Neural cell (in vitro differentiated cells): Measurements from ENCODE around the gene ZNRF2. TPM values are rescaled to one million over a fixed set of nuclear protein-coding genes. Genes with fewer than 3 reads are reported as not detected.

Source experiments
- H2AFZ ChIP-seq: fragments of 200-600, 300-800 bp; sonication (generic), shearing (Covaris generic); 2 replicates; pipeline ENCODE4 v1.6.0; 2014; ENCODE audit warnings: low read depth, mild to moderate bottlenecking, antibody characterized with exemption, low read length, moderate library complexity
- H3F3A ChIP-seq: fragments of 200-600 bp; shearing (Covaris generic); 2 replicates; pipeline ENCODE4 v1.6.1; 2016; ENCODE audit warnings: mild to moderate bottlenecking, moderate library complexity, mixed read lengths, antibody characterized with exemption, low read length; ENCODE audit not compliant: insufficient read depth, poor library complexity, severe bottlenecking
- H3K27ac ChIP-seq: fragments of 200-600, 300-800 bp; sonication (generic), shearing (Covaris generic); 2 replicates; pipeline ENCODE4 v1.5.1; 2014; ENCODE audit warnings: mild to moderate bottlenecking, low read length, moderate library complexity
- H3K27me3 ChIP-seq: fragments of 300-800, 200-600 bp; sonication (generic), shearing (Covaris generic); 2 replicates; pipeline ENCODE4 v1.6.0; 2014; ENCODE audit warnings: mild to moderate bottlenecking, low read depth, low read length, moderate library complexity; ENCODE audit not compliant: insufficient read depth
- H3K36me3 ChIP-seq: fragments of 300-800, 200-600 bp; sonication (generic), shearing (Covaris generic); 2 replicates; pipeline ENCODE4 v1.5.1; 2014; ENCODE audit warnings: mild to moderate bottlenecking, antibody characterized with exemption, low read length, moderate library complexity; ENCODE audit not compliant: insufficient read depth
- H3K4me2 ChIP-seq: fragments of 300-800, 200-600 bp; sonication (generic), shearing (Covaris generic); 2 replicates; pipeline ENCODE4 v1.6.0; 2014; ENCODE audit warnings: mild to moderate bottlenecking, low read length
- H3K4me3 ChIP-seq: fragments of 300-800, 200-600 bp; sonication (generic), shearing (Covaris generic); 2 replicates; pipeline ENCODE4 v1.5.1; 2014; ENCODE audit warnings: mild to moderate bottlenecking, low read length, moderate library complexity
- H3K79me2 ChIP-seq: fragments of 200-600 bp; shearing (Covaris generic); replicated peaks from 2 replicates; pipeline ENCODE4 v1.6.0; 2014; ENCODE audit warnings: mild to moderate bottlenecking, low read length, moderate library complexity; ENCODE audit not compliant: insufficient read depth
- H3K9ac ChIP-seq: fragments of 300-800, 200-600 bp; sonication (generic), shearing (Covaris generic); 2 replicates; pipeline ENCODE4 v1.6.1; 2016; ENCODE audit warnings: mild to moderate bottlenecking, low read length, mixed read lengths
- H3K9me2 ChIP-seq: fragments of 200-600 bp; shearing (Covaris generic); 2 replicates; pipeline ENCODE4 v1.6.1; 2016; ENCODE audit warnings: mild to moderate bottlenecking, low read length, mixed read lengths; ENCODE audit not compliant: insufficient read depth
- H3K9me3 ChIP-seq: fragments of 200-600, 300-800 bp; sonication (generic), shearing (Covaris generic); 2 replicates; pipeline ENCODE4 v1.6.1; 2016; ENCODE audit warnings: mild to moderate bottlenecking, mixed run types, low read length, moderate library complexity, mixed read lengths
- H4K20me1 ChIP-seq: fragments of 200-600 bp; shearing (Covaris generic); 2 replicates; pipeline ENCODE4 v1.6.1; 2016; ENCODE audit warnings: mild to moderate bottlenecking, mixed run types; ENCODE audit not compliant: insufficient read depth
- EP300 ChIP-seq: fragments of 450-650 bp; conservative IDR thresholded peaks from 2 replicates; pipeline ENCODE4 v1.6.1; 2014; ENCODE audit warnings: antibody characterized with exemption, mild to moderate bottlenecking, moderate library complexity; ENCODE audit not compliant: poor library complexity, severe bottlenecking
- EZH2 ChIP-seq: fragments of 200-600, 300-800 bp; shearing (Covaris generic), sonication (generic); IDR thresholded peaks from 2 replicates; pipeline ENCODE4 v1.6.1; 2014; ENCODE audit warnings: antibody characterized with exemption, low read length, borderline replicate concordance, mild to moderate bottlenecking; ENCODE audit not compliant: insufficient read depth, poor library complexity, severe bottlenecking
- MXI1 ChIP-seq: fragments of 450-650 bp; conservative IDR thresholded peaks from 2 replicates; pipeline ENCODE4 v1.6.1; 2014; ENCODE audit warnings: antibody characterized with exemption, mild to moderate bottlenecking; ENCODE audit not compliant: poor library complexity, severe bottlenecking
- POLR2AphosphoS5 ChIP-seq: IDR thresholded peaks from 2 replicates; pipeline ENCODE4 v1.6.1; 2012
- RAD21 ChIP-seq: fragments of 450-650 bp; conservative IDR thresholded peaks from 2 replicates; pipeline ENCODE4 v1.6.1; 2014; ENCODE audit warnings: antibody characterized with exemption, mild to moderate bottlenecking, moderate library complexity
- REST ChIP-seq: IDR thresholded peaks from 2 replicates; pipeline ENCODE4 v1.6.1; 2012; ENCODE audit warnings: borderline replicate concordance
- SMC3 ChIP-seq: fragments of 450-650 bp; conservative IDR thresholded peaks from 2 replicates; pipeline ENCODE4 v1.6.1; 2014; ENCODE audit warnings: antibody characterized with exemption, mild to moderate bottlenecking, moderate library complexity; ENCODE audit not compliant: poor library complexity
- TAF1 ChIP-seq: IDR thresholded peaks from 2 replicates; pipeline ENCODE4 v1.6.1; 2012; ENCODE audit warnings: low read depth
- polyA plus RNA-seq: library from polyadenylated mRNA; depleted of rRNA; stranded (reverse); fragments of >200 nt; gene quantifications from 2 replicates; pipeline ENCODE4 v1.2.3, GENCODE V29; 2014
- TF ChIP-seq, protein P1 (sequence below): fragments of 450-650 bp; IDR thresholded peaks from 2 replicates; pipeline ENCODE4 v1.5.1; 2014; ENCODE audit warnings: antibody characterized with exemption, mild to moderate bottlenecking, moderate library complexity; ENCODE audit not compliant: poor library complexity, severe bottlenecking

ZNRF2 gene
- polyA plus RNA-seq, 1 donor from 2014 or later, result 12.2 TPM

DNA sequence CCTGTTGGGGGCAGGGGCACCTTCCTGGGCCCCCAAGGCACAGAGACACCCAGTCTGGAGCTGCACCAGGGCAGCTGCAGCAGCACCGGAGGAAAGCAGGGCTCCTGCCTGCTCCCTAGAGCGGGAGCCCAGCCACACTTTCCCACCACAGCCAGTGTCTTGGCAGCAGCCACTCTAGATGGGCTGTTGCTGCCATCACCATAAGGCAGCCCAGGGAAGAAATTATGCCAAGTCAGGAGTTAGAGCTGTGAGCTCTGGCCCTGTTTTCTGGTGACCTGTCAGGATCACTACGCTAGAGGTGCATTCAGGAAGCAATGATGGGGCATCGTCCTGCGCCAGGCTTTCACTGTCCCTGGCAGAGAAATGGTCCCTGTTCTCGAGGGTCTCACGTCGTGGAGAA lies 38.0 kb upstream of the ZNRF2 start:
- Histone ChIP-seq H3K9ac (no peak overlapping the region), H3K27me3 (no peaks in the 10 kb centered on the region), H3K36me3 (no peaks in the 10 kb centered on the region), H3K4me2 (no peak overlapping the region), H3K27ac (no peak overlapping the region), H3K4me3 (no peak overlapping the region), H3K79me2 (no peaks in the 10 kb centered on the region), H3K9me2 (no peaks in the 10 kb centered on the region), H4K20me1 (no peaks in the 10 kb centered on the region), H2AFZ (no peak overlapping the region), H3F3A (no peaks in the 10 kb centered on the region), H3K9me3 (no peaks in the 10 kb centered on the region)
- TF ChIP-seq REST (no peak), EP300 (no peak), MXI1 (no peak), RAD21 (no peak), TAF1 (no peak), POLR2AphosphoS5 (no peak), EZH2 (no peak), SMC3 (no peak)
- TF ChIP-seq, protein P1, sequence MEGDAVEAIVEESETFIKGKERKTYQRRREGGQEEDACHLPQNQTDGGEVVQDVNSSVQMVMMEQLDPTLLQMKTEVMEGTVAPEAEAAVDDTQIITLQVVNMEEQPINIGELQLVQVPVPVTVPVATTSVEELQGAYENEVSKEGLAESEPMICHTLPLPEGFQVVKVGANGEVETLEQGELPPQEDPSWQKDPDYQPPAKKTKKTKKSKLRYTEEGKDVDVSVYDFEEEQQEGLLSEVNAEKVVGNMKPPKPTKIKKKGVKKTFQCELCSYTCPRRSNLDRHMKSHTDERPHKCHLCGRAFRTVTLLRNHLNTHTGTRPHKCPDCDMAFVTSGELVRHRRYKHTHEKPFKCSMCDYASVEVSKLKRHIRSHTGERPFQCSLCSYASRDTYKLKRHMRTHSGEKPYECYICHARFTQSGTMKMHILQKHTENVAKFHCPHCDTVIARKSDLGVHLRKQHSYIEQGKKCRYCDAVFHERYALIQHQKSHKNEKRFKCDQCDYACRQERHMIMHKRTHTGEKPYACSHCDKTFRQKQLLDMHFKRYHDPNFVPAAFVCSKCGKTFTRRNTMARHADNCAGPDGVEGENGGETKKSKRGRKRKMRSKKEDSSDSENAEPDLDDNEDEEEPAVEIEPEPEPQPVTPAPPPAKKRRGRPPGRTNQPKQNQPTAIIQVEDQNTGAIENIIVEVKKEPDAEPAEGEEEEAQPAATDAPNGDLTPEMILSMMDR, result no peak

GRCh38 chr7:30247541-30248401 lies 36.6 kb upstream of the ZNRF2 start:
- Histone ChIP-seq H3K27ac (peak overlapping the region; percentile 81), H3K27me3 (no peaks in the 10 kb centered on the region), H3K36me3 (no peaks in the 10 kb centered on the region), H4K20me1 (no peaks in the 10 kb centered on the region), H3F3A (no peaks in the 10 kb centered on the region), H3K4me3 (peak overlapping the region; percentile 1), H3K9me2 (no peaks in the 10 kb centered on the region), H3K79me2 (no peaks in the 10 kb centered on the region), H2AFZ (peak overlapping the region; percentile 53), H3K4me2 (peak overlapping the region; percentile 40), H3K9ac (peak overlapping the region; percentile 49), H3K9me3 (no peaks in the 10 kb centered on the region)
- no peak for TF ChIP-seq MXI1
- TF ChIP-seq TAF1, result peak; percentile 54
- peak; percentile 30 for TF ChIP-seq SMC3
- peak; percentile 84 for TF ChIP-seq POLR2AphosphoS5
- peak; percentile 23 for TF ChIP-seq RAD21
- TF ChIP-seq EP300, result peak; percentile 58
- TF ChIP-seq, protein P1, result no peak
- TF ChIP-seq REST, result peak; percentile 55
- TF ChIP-seq EZH2, result no peak
